Measurements from ENCODE around the gene ATAD3B.

DNA sequence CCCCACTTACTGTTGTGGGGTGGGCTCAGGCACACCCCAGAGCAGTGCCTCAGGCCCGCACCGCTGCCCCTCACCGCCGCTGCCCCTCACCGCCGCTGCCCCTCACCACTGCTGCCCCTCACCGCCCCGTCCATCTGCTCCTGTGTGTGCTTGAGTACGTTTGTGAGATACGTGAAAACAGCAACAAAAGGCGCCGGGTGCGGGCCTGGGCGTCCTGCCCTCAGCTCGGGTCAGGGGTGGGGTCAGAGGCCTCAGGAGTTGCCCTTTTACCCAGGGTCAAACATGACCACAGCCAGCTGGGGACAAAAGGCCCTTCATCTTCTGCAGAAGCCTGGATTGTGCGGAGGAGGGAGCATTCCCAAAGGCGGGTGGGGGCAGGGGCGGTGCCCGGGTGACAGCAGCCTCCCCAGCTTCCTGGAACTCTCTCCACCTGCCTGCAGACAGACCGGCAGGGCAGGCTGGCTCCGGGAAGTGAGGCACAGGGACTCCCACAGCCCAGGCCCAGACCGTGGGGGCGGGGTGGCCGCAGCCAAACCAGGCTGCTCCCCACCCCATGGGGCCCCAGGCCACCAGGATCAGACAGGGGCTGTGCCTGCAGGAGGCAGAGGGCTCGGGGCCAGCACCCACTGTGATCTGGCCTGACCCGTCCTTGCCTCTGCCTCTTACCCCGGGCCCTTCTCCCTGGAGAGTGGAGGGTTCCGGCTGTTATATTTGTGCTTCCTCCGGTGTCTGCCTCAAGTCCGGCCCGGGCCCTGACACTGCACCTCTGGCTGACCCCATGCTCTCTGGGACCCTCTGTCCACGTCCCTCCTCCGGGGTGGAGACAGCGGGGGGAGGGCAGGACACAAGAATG lies 38.4 kb upstream of the ATAD3B start:
- no peak for TF ChIP-seq POLR2A (IDR thresholded peaks at IDR 0.05)
- TF ChIP-seq CTCF (IDR thresholded peaks at IDR 0.05): peak in 1 of 6 experiments; percentile 10
